Right forelimb (tissue), 1 donor: Measurements from ENCODE around the gene ADAMTS12.

Source experiments
- DNase-seq: peaks from one replicate; pipeline ENCODE4 v3.0.0-alpha.2; 2018

Gene ADAMTS12

GRCh38 chr5:33842456-33842855 lies 49.3 kb downstream of the ADAMTS12 start:
- no peak for DNase-seq

GRCh38 chr5:33841891-33842290 lies 49.9 kb downstream of the ADAMTS12 start:
- no peak for DNase-seq

- no peak for DNase-seq
Observed at GRCh38 chr5:33840927-33841547, 50.8 kb downstream of the ADAMTS12 start.

- DNase-seq, result no peak
Observed at GRCh38 chr5:33837301-33837700, 54.5 kb downstream of the ADAMTS12 start.

GRCh38 chr5:33834334-33834733 lies 57.5 kb downstream of the ADAMTS12 start:
- no peak for DNase-seq

- DNase-seq, result no peak
Observed at GRCh38 chr5:33833237-33833575, 58.6 kb downstream of the ADAMTS12 start.

GRCh38 chr5:33832404-33833236 lies 59.2 kb downstream of the ADAMTS12 start:
- no peak for DNase-seq

GRCh38 chr5:33831041-33831440 lies 60.7 kb downstream of the ADAMTS12 start:
- no peak for DNase-seq

- DNase-seq, result no peak
Observed at GRCh38 chr5:33829430-33829829, 62.4 kb downstream of the ADAMTS12 start.

GRCh38 chr5:33828626-33829308 lies 63.0 kb downstream of the ADAMTS12 start:
- DNase-seq, result no peak

- no peak for DNase-seq
Observed at GRCh38 chr5:33827885-33828284, 63.9 kb downstream of the ADAMTS12 start.

GRCh38 chr5:33827018-33827707 lies 64.6 kb downstream of the ADAMTS12 start:
- no peak for DNase-seq

GRCh38 chr5:33824516-33825195 lies 67.1 kb downstream of the ADAMTS12 start:
- DNase-seq, result no peak

GRCh38 chr5:33817301-33817700 lies 74.5 kb downstream of the ADAMTS12 start:
- no peak for DNase-seq

- DNase-seq, result no peak
Observed at GRCh38 chr5:33816791-33817190, 75.0 kb downstream of the ADAMTS12 start.

- no peak for DNase-seq
Observed at GRCh38 chr5:33812746-33813145, 79.0 kb downstream of the ADAMTS12 start.

GRCh38 chr5:33810491-33811120 lies 81.2 kb downstream of the ADAMTS12 start:
- DNase-seq, result no peak

- no peak for DNase-seq
Observed at GRCh38 chr5:33809936-33810335, 81.9 kb downstream of the ADAMTS12 start.

- no peak for DNase-seq
Observed at GRCh38 chr5:33808699-33809098, 83.1 kb downstream of the ADAMTS12 start.

GRCh38 chr5:33807771-33808170 lies 84.0 kb downstream of the ADAMTS12 start:
- no peak for DNase-seq

- DNase-seq, result no peak
Observed at GRCh38 chr5:33806738-33807442, 84.9 kb downstream of the ADAMTS12 start.

GRCh38 chr5:33801292-33801691 lies 90.5 kb downstream of the ADAMTS12 start:
- DNase-seq, result no peak
